H1 (cell line): ENCODE results near the gene AVL9. TPM values are rescaled to one million over a fixed set of nuclear protein-coding genes. Genes with fewer than 3 reads are reported as not detected.
"Not testable (repeated sequence)": the region's sequence is repeated elsewhere in the genome, so short reads cannot be mapped to it uniquely, and the experiment has no call there.

Source experiments
- CTCF ChIA-PET: fragments of 300-600 bp; sonication (Branson Sonifier 250); formaldehyde crosslinking; loops from one replicate; lab custom pipeline; 2021; ENCODE audit not compliant: partially characterized antibody; lab: Charles Lee
- POLR2A ChIA-PET: fragments of 300-600 bp; sonication (Branson Sonifier 250); formaldehyde crosslinking; loops from one replicate; lab custom pipeline; 2021; ENCODE audit warnings: inconsistent platforms; ENCODE audit not compliant: partially characterized antibody; lab: Charles Lee
- DNase-seq, 2 experiments: peaks; one replicate each; pipeline versions ENCODE4 v3.0.0 to v3.0.0-alpha.2; 2010 to 2022; ENCODE audit warnings: low spot score in 2 of 2, low read depth in 1 of 2, mixed read lengths in 1 of 2
- FAIRE-seq: peaks from 2 replicates; lab custom pipeline; 2011; peaks lifted over from hg19 to GRCh38; lab: Jason Lieb, UNC
- H2AFZ ChIP-seq: 2 replicates; pipeline ENCODE4 v1.8.1; 2012; ENCODE audit warnings: low read length, inconsistent platforms
- H2AK5ac ChIP-seq: 2 replicates; pipeline ENCODE4 v1.6.1; 2013; ENCODE audit warnings: low read depth, low read length
- H2BK120ac ChIP-seq: replicated peaks from 2 replicates; pipeline ENCODE3; 2013; ENCODE audit warnings: low read depth, low read length, inconsistent platforms
- H2BK12ac ChIP-seq: 2 replicates; pipeline ENCODE4 v1.6.1; 2013; ENCODE audit warnings: low read depth, low read length
- H2BK15ac ChIP-seq: 2 replicates; pipeline ENCODE4 v1.6.1; 2013; ENCODE audit warnings: low read length
- H2BK20ac ChIP-seq: 2 replicates; pipeline ENCODE4 v1.6.1; 2013; ENCODE audit warnings: low read length
- H2BK5ac ChIP-seq: 2 replicates; pipeline ENCODE4 v1.6.1; 2013; ENCODE audit warnings: low read depth, low read length
- H3K14ac ChIP-seq: 2 replicates; pipeline ENCODE4 v1.6.1; 2013; ENCODE audit warnings: inconsistent platforms; ENCODE audit not compliant: insufficient read length
- H3K18ac ChIP-seq: 2 replicates; pipeline ENCODE4 v1.6.1; 2013; ENCODE audit warnings: low read length; ENCODE audit errors: extremely low read depth
- H3K23ac ChIP-seq: 2 replicates; pipeline ENCODE4 v1.6.1; 2013; ENCODE audit warnings: inconsistent platforms; ENCODE audit not compliant: insufficient read length
- H3K23me2 ChIP-seq: 2 replicates; pipeline ENCODE4 v1.6.1; 2013; ENCODE audit warnings: low read depth, low read length
- H3K27ac ChIP-seq: 2 replicates; pipeline ENCODE4 v1.6.1; 2011; ENCODE audit warnings: low read depth, low read length, inconsistent platforms
- H3K27me3 ChIP-seq, 4 experiments: replicated peaks in 1 of 4; 1 replicate in 1 of 4; 2 replicates in 3 of 4; pipeline versions ENCODE4 v1.6.1 to v1.8.1; 2011 to 2013; ENCODE audit warnings: low read length in 3 of 4, mild to moderate bottlenecking in 3 of 4, inconsistent platforms in 2 of 4, mixed read lengths in 2 of 4, moderate library complexity in 1 of 4; ENCODE audit not compliant: control insufficient read depth in 3 of 4, insufficient read depth in 3 of 4; ENCODE audit errors: extremely low read depth in 1 of 4
- H3K36me3 ChIP-seq, 4 experiments: 2 replicates each; pipeline versions ENCODE4 v1.6.1 to v1.8.1; 2011 to 2013; ENCODE audit warnings: mild to moderate bottlenecking in 4 of 4, low read length in 3 of 4, moderate library complexity in 2 of 4, control low read depth in 1 of 4, inconsistent platforms in 1 of 4; ENCODE audit not compliant: insufficient read depth in 4 of 4, control insufficient read depth in 2 of 4
- H3K4ac ChIP-seq: replicated peaks from 2 replicates; pipeline ENCODE3; 2013; ENCODE audit warnings: low read length, low read depth, mixed read lengths, inconsistent platforms; ENCODE audit not compliant: insufficient read length
- H3K4me1 ChIP-seq, 4 experiments: replicated peaks in 1 of 4; 1 replicate in 1 of 4; 2 replicates in 3 of 4; pipeline versions ENCODE4 v1.6.1 to v1.8.1; 2011 to 2013; ENCODE audit warnings: low read length in 3 of 4, inconsistent platforms in 2 of 4, mixed read lengths in 1 of 4; ENCODE audit not compliant: insufficient read depth in 4 of 4, control insufficient read depth in 3 of 4
- H3K4me2 ChIP-seq, 2 experiments: 2 replicates each; pipeline versions ENCODE4 v1.6.1 to v1.8.1; 2011 to 2013; ENCODE audit warnings: low read depth in 2 of 2, low read length in 2 of 2, control low read depth in 1 of 2, inconsistent platforms in 1 of 2, mild to moderate bottlenecking in 1 of 2; ENCODE audit not compliant: insufficient read depth in 1 of 2
- H3K4me3 ChIP-seq, 4 experiments: fragments of 200-600, 300-600 bp in 1 of 4; sonication (generic), shearing (Covaris generic), sonication (Bioruptor Twin) in 1 of 4; 2 replicates each; pipeline versions ENCODE4 v1.5.1 to v1.8.1; 2011 to 2016; ENCODE audit warnings: low read length in 4 of 4, low read depth in 3 of 4, control low read depth in 2 of 4, inconsistent platforms in 2 of 4, mild to moderate bottlenecking in 2 of 4, mixed read lengths in 1 of 4, moderate library complexity in 1 of 4; ENCODE audit not compliant: insufficient read depth in 2 of 4; ENCODE audit errors: extremely low read depth in 1 of 4
- H3K56ac ChIP-seq: replicated peaks from 2 replicates; pipeline ENCODE3; 2013; ENCODE audit warnings: low read depth, mild to moderate bottlenecking, mixed read lengths, low read length, inconsistent platforms; ENCODE audit not compliant: insufficient read length
- H3K79me1 ChIP-seq: 2 replicates; pipeline ENCODE4 v1.6.1; 2013; ENCODE audit warnings: low read depth, low read length, control low read depth
- H3K79me2 ChIP-seq, 2 experiments: 2 replicates each; pipeline versions ENCODE4 v1.6.1 to v1.8.1; 2012 to 2013; ENCODE audit warnings: low read length in 2 of 2, mild to moderate bottlenecking in 2 of 2, inconsistent platforms in 1 of 2; ENCODE audit not compliant: insufficient read depth in 2 of 2, control insufficient read depth in 1 of 2
- H3K9ac ChIP-seq, 4 experiments: replicated peaks in 1 of 4; 1 replicate in 1 of 4; 2 replicates in 3 of 4; pipeline versions ENCODE4 v1.6.1 to v1.8.1; 2011 to 2013; ENCODE audit warnings: low read depth in 3 of 4, low read length in 3 of 4, control low read depth in 2 of 4, mild to moderate bottlenecking in 2 of 4, moderate library complexity in 2 of 4, inconsistent platforms in 1 of 4; ENCODE audit errors: extremely low read depth in 1 of 4
- H3K9me3 ChIP-seq, 2 experiments: 2 replicates each; pipeline versions ENCODE4 v1.6.1 to v1.8.1; 2012 to 2013; ENCODE audit warnings: mild to moderate bottlenecking in 2 of 2, moderate library complexity in 2 of 2, control low read depth in 1 of 2, inconsistent platforms in 1 of 2, low read depth in 1 of 2, low read length in 1 of 2, mixed read lengths in 1 of 2; ENCODE audit not compliant: insufficient read depth in 2 of 2
- H4K20me1 ChIP-seq, 2 experiments: replicated peaks in 1 of 2; 2 replicates each; pipeline versions ENCODE3 to v1.8.1; 2011 to 2013; ENCODE audit warnings: inconsistent platforms in 2 of 2, low read length in 2 of 2, mild to moderate bottlenecking in 1 of 2; ENCODE audit not compliant: insufficient read depth in 2 of 2, control insufficient read depth in 1 of 2
- H4K5ac ChIP-seq: 2 replicates; pipeline ENCODE4 v1.6.1; 2013; ENCODE audit warnings: low read length, low read depth, mixed read lengths, inconsistent platforms; ENCODE audit not compliant: insufficient read length
- H4K8ac ChIP-seq: 2 replicates; pipeline ENCODE4 v1.8.0; 2013; ENCODE audit warnings: mild to moderate bottlenecking, moderate library complexity, low read length, inconsistent platforms; ENCODE audit not compliant: insufficient read depth; ENCODE audit errors: extremely low read depth
- H4K91ac ChIP-seq: replicated peaks from 2 replicates; pipeline ENCODE3; 2013; ENCODE audit warnings: low read length, mixed read lengths, inconsistent platforms; ENCODE audit not compliant: insufficient read length
- WGBS, 2 experiments: shearing (Covaris generic) in 1 of 2; methylation state at CpG; one replicate each; pipeline versions ENCODE4 v1.1.6 to v1.1.7; 2013 to 2015; ENCODE audit warnings: low lambda C conversion rate in 2 of 2, mixed read lengths in 2 of 2, inconsistent platforms in 1 of 2, low coverage in 1 of 2, missing lambda C conversion rate in 1 of 2; ENCODE audit not compliant: insufficient replicate concordance in 2 of 2, insufficient coverage in 1 of 2, insufficient read length in 1 of 2; ENCODE audit errors: extremely low coverage in 1 of 2, missing lambda C conversion rate in 1 of 2; 5-methylcytosine and 5-hydroxymethylcytosine counted together
- polyA plus RNA-seq, 7 experiments: library from polyadenylated mRNA; depleted of rRNA in 3 of 7; stranded (reverse) in 5 of 7; unstranded in 2 of 7; fragments of >200 nt in 5 of 7; fragments of 200-250 nt in 2 of 7; gene quantifications; 1 replicate in 5 of 7; 2 replicates in 1 of 7; 4 replicates in 1 of 7; pipeline versions ENCODE4 v1.2.1 to v1.2.3, GENCODE V29; 2011 to 2013; ENCODE audit warnings: missing spikeins in 2 of 7, mixed read lengths in 2 of 7
- total RNA-seq: library from RNA; stranded (reverse); fragmentation: NEBNext Ultra II Directional; extraction: Animal tissue kit (Norgen Biotek cat#: 25700); gene quantifications from 2 replicates; pipeline ENCODE4 v1.2.1, GENCODE V29; 2021

AVL9 gene
- total and polyA plus RNA-seq, 2 of the 8 experiments (the other 6 are each of a cell fraction or from before 2014, with no cell fraction given): 15.5 to 42.1 TPM

- H2BK12ac ChIP-seq, H3K27ac ChIP-seq, POLR2A ChIA-PET, H3K23me2 ChIP-seq, H3K4ac ChIP-seq, H3K27me3 ChIP-seq, H2AK5ac ChIP-seq, H3K56ac ChIP-seq, H4K8ac ChIP-seq, H3K4me1 ChIP-seq, H3K14ac ChIP-seq, DNase-seq, H3K4me2 ChIP-seq, FAIRE-seq, H2BK5ac ChIP-seq, H2AFZ ChIP-seq, H3K23ac ChIP-seq, H2BK20ac ChIP-seq, H4K5ac ChIP-seq, H3K4me3 ChIP-seq, H3K9ac ChIP-seq, H3K79me2 ChIP-seq, H4K91ac ChIP-seq, H2BK15ac ChIP-seq, H3K36me3 ChIP-seq, H3K18ac ChIP-seq, H3K79me1 ChIP-seq, H2BK120ac ChIP-seq, H3K9me3 ChIP-seq, H4K20me1 ChIP-seq: not testable (repeated sequence)
- CTCF ChIA-PET: interaction anchor here (1.5 kb wide), 1 partner anchor 11 kb away, joined by 3 read pairs; no protein-coding TSS in a partner anchor
- 79% methylated on average over 1 of the region's 1 CpG; no CpG with 5 or more reads in 1 of the 2 experiments for WGBS, 2 experiments
These were observed 124.1 kb downstream of the AVL9 start for GRCh38 chr7:32619416-32619815.
